ENCODE results near the gene SLC22A15. TPM values are rescaled to one million over a fixed set of nuclear protein-coding genes. Genes with fewer than 3 reads are reported as not detected.
A peak's percentile ranks its signal among the peaks of the same experiment; 100 is the strongest.

SLC22A15 gene
- polyA plus RNA-seq, 3 donors = 3.2 to 33.4 (median 4.5) TPM

DNA sequence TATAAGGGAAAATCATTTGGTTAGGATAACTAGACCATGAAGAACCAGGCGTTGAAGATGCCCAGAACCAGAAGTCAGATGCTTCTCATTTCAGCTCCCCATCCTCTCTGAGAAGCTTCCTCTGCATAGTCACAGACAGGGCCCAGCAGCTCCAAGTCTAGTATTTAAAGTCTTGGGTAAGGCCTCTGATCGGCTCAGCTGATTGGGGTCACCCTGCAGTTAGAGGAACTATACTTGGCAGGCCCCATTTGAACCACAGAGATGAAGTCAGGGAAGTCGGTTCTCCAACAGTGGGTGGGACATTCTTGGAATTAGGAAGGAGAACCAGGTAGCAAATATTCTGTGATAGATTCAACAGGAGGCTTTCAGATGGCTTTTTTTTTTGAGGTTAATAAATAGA is 48.3 kb downstream of the SLC22A15 start:
- Histone ChIP-seq H2AFZ (ENCODE audit: insufficient read depth, low read depth, low read length, poor library complexity, severe bottlenecking) (no peak overlapping the region), H3K27me3 (ENCODE audit: control insufficient read depth in 2 of 2, insufficient read depth in 2 of 2, low read length in 2 of 2) (no peaks in the 10 kb centered on the region), H3K9me3 (replicated peaks in 1 of 2; ENCODE audit: control insufficient read depth in 1 of 2, insufficient read depth in 1 of 2, low read length in 2 of 2) (no peaks in the 10 kb centered on the region), H3K9ac (ENCODE audit: insufficient read depth, low read length, poor library complexity, severe bottlenecking) (no peak overlapping the region), H3K4me1 (ENCODE audit: control insufficient read depth in 1 of 2, insufficient read depth in 2 of 2, low read length in 2 of 2) (no peaks in the 10 kb centered on the region), H3K79me2 (ENCODE audit: insufficient read depth, low read length) (peaks cover 76% of the 10 kb centered on the region), H3K36me3 (replicated peaks in 1 of 2; ENCODE audit: control insufficient read depth in 1 of 2, insufficient read depth in 2 of 2, low read length in 2 of 2) (peaks cover 74 to 94% of the 10 kb centered on the region in 2 donors), H3K27ac (ENCODE audit: low read depth in 1 of 2, low read length in 2 of 2) (no peak overlapping the region), H3K4me2 (replicated peaks; ENCODE audit: extremely low read depth, low read length, poor library complexity, severe bottlenecking) (no peak overlapping the region), H3K4me3 (replicated peaks in 1 of 3; ENCODE audit: low read depth in 2 of 3, low read length in 3 of 3) (no peak overlapping the region), H4K20me1 (ENCODE audit: insufficient read depth, low read length) (peaks cover 88% of the 10 kb centered on the region)
- H3K27me3 Mint-ChIP-seq (ENCODE audit: low read depth in 3 of 3) = no peaks in the 10 kb centered on the region
- H3K4me1 Mint-ChIP-seq = peaks cover 12% of the 10 kb centered on the region
- H3K36me3 Mint-ChIP-seq = peaks cover 64 to 82% of the 10 kb centered on the region in 2 donors
- H3K4me3 Mint-ChIP-seq = no peak overlapping the region
- H3K27ac Mint-ChIP-seq = peak overlapping the region in 2 of 7 donors; percentile 52 to 58
- intact Hi-C loops (cut with micrococcal nuclease) = no loop called here
- H3K9me3 Mint-ChIP-seq = peaks cover 0 to 2% (median 0%) of the 10 kb centered on the region in 7 donors
- TF ChIP-seq, protein P1, sequence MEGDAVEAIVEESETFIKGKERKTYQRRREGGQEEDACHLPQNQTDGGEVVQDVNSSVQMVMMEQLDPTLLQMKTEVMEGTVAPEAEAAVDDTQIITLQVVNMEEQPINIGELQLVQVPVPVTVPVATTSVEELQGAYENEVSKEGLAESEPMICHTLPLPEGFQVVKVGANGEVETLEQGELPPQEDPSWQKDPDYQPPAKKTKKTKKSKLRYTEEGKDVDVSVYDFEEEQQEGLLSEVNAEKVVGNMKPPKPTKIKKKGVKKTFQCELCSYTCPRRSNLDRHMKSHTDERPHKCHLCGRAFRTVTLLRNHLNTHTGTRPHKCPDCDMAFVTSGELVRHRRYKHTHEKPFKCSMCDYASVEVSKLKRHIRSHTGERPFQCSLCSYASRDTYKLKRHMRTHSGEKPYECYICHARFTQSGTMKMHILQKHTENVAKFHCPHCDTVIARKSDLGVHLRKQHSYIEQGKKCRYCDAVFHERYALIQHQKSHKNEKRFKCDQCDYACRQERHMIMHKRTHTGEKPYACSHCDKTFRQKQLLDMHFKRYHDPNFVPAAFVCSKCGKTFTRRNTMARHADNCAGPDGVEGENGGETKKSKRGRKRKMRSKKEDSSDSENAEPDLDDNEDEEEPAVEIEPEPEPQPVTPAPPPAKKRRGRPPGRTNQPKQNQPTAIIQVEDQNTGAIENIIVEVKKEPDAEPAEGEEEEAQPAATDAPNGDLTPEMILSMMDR (IDR thresholded peaks at IDR 0.05) = no peak
- 0% methylated on average over 2 of the region's 3 CpGs for WGBS (ENCODE audit: insufficient coverage)
- no peak for DNase-seq

GRCh38 chr1:116026631-116027030 is 50.3 kb downstream of the SLC22A15 start:
- no peak overlapping the region for H3K27ac ChIP-seq (ENCODE audit: low read depth in 1 of 2, low read length in 2 of 2)
- H3K4me1 ChIP-seq (ENCODE audit: control insufficient read depth in 1 of 2, insufficient read depth in 2 of 2, low read length in 2 of 2) = no peaks in the 10 kb centered on the region
- Mint-ChIP-seq H3K4me1 (peaks cover 9% of the 10 kb centered on the region), H3K27me3 (ENCODE audit: low read depth in 3 of 3) (no peaks in the 10 kb centered on the region), H3K27ac (peak overlapping the region in 2 of 7 donors; percentile 8 to 35), H3K36me3 (peaks cover 66 to 80% of the 10 kb centered on the region in 2 donors), H3K4me3 (no peak overlapping the region), H3K9me3 (no peaks in the 10 kb centered on the region)
- peaks cover 83 to 96% of the 10 kb centered on the region in 2 donors for H3K36me3 ChIP-seq (replicated peaks in 1 of 2; ENCODE audit: control insufficient read depth in 1 of 2, insufficient read depth in 2 of 2, low read length in 2 of 2)
- DNase-seq = no peak
- WGBS (ENCODE audit: insufficient coverage) = 75% methylated on average over 2 of the region's 4 CpGs
- intact Hi-C loops (cut with micrococcal nuclease) = no loop called here
- TF ChIP-seq, protein P1 (IDR thresholded peaks at IDR 0.05) = no peak
- H3K27me3 ChIP-seq (ENCODE audit: control insufficient read depth in 2 of 2, insufficient read depth in 2 of 2, low read length in 2 of 2) = no peaks in the 10 kb centered on the region
- H3K79me2 ChIP-seq (ENCODE audit: insufficient read depth, low read length) = peaks cover 59% of the 10 kb centered on the region
- no peak overlapping the region for H2AFZ ChIP-seq (ENCODE audit: insufficient read depth, low read depth, low read length, poor library complexity, severe bottlenecking)
- no peak overlapping the region for H3K9ac ChIP-seq (ENCODE audit: insufficient read depth, low read length, poor library complexity, severe bottlenecking)
- no peak overlapping the region for H3K4me2 ChIP-seq (replicated peaks; ENCODE audit: extremely low read depth, low read length, poor library complexity, severe bottlenecking)
- H4K20me1 ChIP-seq (ENCODE audit: insufficient read depth, low read length) = peaks cover 73% of the 10 kb centered on the region
- no peaks in the 10 kb centered on the region for H3K9me3 ChIP-seq (replicated peaks in 1 of 2; ENCODE audit: control insufficient read depth in 1 of 2, insufficient read depth in 1 of 2, low read length in 2 of 2)
- H3K4me3 ChIP-seq (replicated peaks in 1 of 3; ENCODE audit: low read depth in 2 of 3, low read length in 3 of 3) = no peak overlapping the region
